Nephron (organoid): ENCODE data around the gene RAP2C.

Source experiments
- H3K27ac Mint-ChIP-seq, 3 experiments: 2 replicates each; pipeline ENCODE4 v1.8.0; 2020; ENCODE audit warnings: mixed read lengths in 3 of 3, mild to moderate bottlenecking in 2 of 3, moderate library complexity in 1 of 3
- H3K27me3 Mint-ChIP-seq: 2 replicates; pipeline ENCODE4 v1.8.0; 2021; ENCODE audit warnings: low read depth, mild to moderate bottlenecking, moderate library complexity, mixed read lengths
- H3K36me3 Mint-ChIP-seq: 2 replicates; pipeline ENCODE4 v1.8.0; 2020; ENCODE audit warnings: low read depth, mixed read lengths
- H3K4me1 Mint-ChIP-seq: 2 replicates; pipeline ENCODE4 v1.8.0; 2020; ENCODE audit warnings: mixed read lengths
- H3K4me3 Mint-ChIP-seq, 3 experiments: 2 replicates each; pipeline ENCODE4 v1.8.0; 2020; ENCODE audit warnings: mild to moderate bottlenecking in 3 of 3, mixed read lengths in 3 of 3, moderate library complexity in 2 of 3
- H3K9me3 Mint-ChIP-seq: 2 replicates; pipeline ENCODE4 v1.8.0; 2020; ENCODE audit warnings: mixed read lengths
- TF ChIP-seq, protein P1 (sequence below), 3 experiments: fragments of 200-600 bp; sonication (generic); IDR thresholded peaks; one replicate each; pipeline ENCODE4 v1.5.0; 2021; ENCODE audit warnings: antibody characterized with exemption in 3 of 3; ENCODE audit not compliant: unreplicated experiment in 3 of 3

Gene RAP2C

DNA sequence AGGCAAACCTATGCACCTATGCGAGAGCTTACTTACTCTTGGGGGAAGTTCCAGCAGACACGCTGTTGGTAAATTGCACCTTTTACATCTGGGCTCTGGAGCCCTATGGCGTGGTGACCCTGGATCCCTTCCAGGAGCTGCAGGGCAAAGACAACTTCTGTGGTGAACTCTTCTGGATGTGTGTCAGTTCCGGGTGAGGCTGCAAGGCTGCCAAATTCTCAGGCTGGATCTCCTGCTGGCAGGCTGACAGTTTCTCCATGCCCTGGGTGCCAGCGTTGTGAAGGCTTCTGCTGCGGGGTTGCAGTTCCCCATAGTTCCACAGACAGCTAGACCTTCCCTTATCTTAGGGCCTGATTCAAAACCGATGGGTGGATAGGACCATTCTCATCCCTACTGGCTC, 37.9 kb downstream of the RAP2C start:
- TF ChIP-seq, protein P1, sequence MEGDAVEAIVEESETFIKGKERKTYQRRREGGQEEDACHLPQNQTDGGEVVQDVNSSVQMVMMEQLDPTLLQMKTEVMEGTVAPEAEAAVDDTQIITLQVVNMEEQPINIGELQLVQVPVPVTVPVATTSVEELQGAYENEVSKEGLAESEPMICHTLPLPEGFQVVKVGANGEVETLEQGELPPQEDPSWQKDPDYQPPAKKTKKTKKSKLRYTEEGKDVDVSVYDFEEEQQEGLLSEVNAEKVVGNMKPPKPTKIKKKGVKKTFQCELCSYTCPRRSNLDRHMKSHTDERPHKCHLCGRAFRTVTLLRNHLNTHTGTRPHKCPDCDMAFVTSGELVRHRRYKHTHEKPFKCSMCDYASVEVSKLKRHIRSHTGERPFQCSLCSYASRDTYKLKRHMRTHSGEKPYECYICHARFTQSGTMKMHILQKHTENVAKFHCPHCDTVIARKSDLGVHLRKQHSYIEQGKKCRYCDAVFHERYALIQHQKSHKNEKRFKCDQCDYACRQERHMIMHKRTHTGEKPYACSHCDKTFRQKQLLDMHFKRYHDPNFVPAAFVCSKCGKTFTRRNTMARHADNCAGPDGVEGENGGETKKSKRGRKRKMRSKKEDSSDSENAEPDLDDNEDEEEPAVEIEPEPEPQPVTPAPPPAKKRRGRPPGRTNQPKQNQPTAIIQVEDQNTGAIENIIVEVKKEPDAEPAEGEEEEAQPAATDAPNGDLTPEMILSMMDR (IDR thresholded peaks at IDR 0.05; ENCODE audit: unreplicated experiment in 3 of 3), result no peak
- Mint-ChIP-seq H3K27ac (no peak overlapping the region), H3K4me1 (peaks cover under 1% of the 10 kb centered on the region), H3K36me3 (no peaks in the 10 kb centered on the region), H3K4me3 (no peak overlapping the region), H3K27me3 (no peaks in the 10 kb centered on the region), H3K9me3 (peaks cover 4% of the 10 kb centered on the region)

DNA sequence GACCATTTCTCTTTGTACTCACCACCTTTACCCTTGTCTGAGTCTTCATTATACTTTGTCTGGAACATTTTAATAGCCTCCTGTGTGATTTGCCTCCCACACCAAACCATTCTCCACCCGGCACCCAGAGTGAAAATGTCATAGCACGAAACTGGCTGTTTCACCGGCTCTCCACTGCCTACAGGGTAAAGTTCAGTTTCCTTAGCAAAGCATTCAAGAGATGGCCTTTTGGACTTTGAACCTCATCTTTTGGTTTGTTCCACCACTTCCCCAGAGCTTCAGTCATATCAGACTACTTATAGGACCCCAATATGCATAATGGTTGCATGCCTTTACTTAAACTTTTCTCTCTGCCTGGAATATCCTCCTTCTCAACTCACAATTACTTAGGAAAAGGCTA, 38.3 kb downstream of the RAP2C start:
- peaks cover 5% of the 10 kb centered on the region for H3K4me1 Mint-ChIP-seq
- peaks cover 4% of the 10 kb centered on the region for H3K9me3 Mint-ChIP-seq
- H3K36me3 Mint-ChIP-seq, result no peaks in the 10 kb centered on the region
- TF ChIP-seq, protein P1 (IDR thresholded peaks at IDR 0.05; ENCODE audit: unreplicated experiment in 3 of 3), result no peak
- H3K4me3 Mint-ChIP-seq, result no peak overlapping the region
- H3K27ac Mint-ChIP-seq, result peak overlapping the region in 1 of 3 experiments; percentile 2
- no peaks in the 10 kb centered on the region for H3K27me3 Mint-ChIP-seq

DNA sequence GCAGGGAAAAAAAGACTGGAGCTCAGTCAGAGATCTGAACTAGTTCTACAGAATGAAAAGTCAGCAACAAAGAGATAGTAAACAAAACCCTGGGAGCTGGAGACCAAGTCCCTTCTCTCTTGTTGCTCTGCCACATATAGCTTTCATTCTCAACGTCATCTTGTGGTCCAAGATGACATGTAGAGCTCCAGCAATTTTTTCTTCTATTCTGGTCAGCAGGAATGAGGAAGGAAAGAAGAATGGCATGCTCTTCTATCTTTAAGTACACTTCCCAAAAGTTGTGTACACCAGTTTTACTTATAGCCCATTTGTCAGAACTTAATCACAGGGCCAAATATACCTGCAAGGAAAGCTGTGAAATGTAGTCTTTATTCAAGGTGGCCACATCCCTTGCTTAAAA, 45.6 kb downstream of the RAP2C start:
- Mint-ChIP-seq H3K27me3 (no peaks in the 10 kb centered on the region), H3K27ac (peak overlapping the region in 1 of 3 experiments; percentile 91), H3K4me1 (peaks cover 39% of the 10 kb centered on the region), H3K9me3 (no peaks in the 10 kb centered on the region), H3K36me3 (no peaks in the 10 kb centered on the region), H3K4me3 (no peak overlapping the region)
- TF ChIP-seq, protein P1 (IDR thresholded peaks at IDR 0.05; ENCODE audit: unreplicated experiment in 3 of 3), result no peak

DNA sequence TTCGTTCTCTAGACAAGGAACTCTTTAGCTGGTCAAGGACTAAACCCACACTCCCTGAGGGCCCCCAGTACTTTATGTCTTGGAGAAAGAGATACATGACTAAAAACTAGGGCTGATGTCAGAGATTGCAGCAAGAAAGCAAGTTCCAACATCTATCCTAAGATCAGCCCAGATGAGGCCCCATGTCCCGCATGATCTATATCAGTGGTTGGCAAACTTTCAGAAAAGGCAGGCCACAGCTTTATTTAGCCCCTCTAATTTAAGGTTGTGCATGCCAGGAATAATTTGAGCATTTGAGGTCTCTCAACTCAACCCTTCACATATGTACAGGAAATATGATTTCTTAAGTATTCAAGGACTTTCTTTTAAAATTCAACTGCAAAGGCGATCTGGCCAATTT, 47.4 kb downstream of the RAP2C start:
- Mint-ChIP-seq H3K36me3 (no peaks in the 10 kb centered on the region), H3K27ac (peak overlapping the region; percentile 76 to 91 (median 85)), H3K9me3 (peaks cover 2% of the 10 kb centered on the region), H3K27me3 (no peaks in the 10 kb centered on the region), H3K4me1 (peaks cover 45% of the 10 kb centered on the region), H3K4me3 (peak overlapping the region in 1 of 3 experiments; percentile 53)
- TF ChIP-seq, protein P1 (IDR thresholded peaks at IDR 0.05; ENCODE audit: unreplicated experiment in 3 of 3), result no peak

DNA sequence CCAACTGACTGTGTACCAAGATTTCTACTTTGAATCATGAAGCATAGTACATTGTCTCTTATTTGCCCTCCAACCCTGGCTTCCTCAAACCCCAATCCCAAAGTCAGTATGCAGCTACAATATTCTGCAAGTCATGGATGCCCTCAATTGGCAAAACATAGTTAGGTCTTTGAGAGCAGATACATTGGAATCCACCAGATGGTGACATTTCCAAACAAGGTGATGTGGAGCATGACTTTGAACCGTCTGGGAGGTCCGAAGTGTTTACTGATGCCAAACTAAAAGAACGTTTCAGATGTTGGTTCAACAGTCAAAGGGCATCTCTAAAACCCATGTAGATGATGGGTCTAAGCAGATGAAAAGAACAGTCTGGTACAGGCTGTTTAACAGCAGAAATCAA, 47.8 kb downstream of the RAP2C start:
- Mint-ChIP-seq H3K4me1 (peaks cover 45% of the 10 kb centered on the region), H3K27ac (peak overlapping the region; percentile 76 to 91 (median 85)), H3K9me3 (peaks cover 4% of the 10 kb centered on the region), H3K4me3 (no peak overlapping the region), H3K27me3 (no peaks in the 10 kb centered on the region), H3K36me3 (no peaks in the 10 kb centered on the region)
- TF ChIP-seq, protein P1 (IDR thresholded peaks at IDR 0.05; ENCODE audit: unreplicated experiment in 3 of 3), result no peak

DNA sequence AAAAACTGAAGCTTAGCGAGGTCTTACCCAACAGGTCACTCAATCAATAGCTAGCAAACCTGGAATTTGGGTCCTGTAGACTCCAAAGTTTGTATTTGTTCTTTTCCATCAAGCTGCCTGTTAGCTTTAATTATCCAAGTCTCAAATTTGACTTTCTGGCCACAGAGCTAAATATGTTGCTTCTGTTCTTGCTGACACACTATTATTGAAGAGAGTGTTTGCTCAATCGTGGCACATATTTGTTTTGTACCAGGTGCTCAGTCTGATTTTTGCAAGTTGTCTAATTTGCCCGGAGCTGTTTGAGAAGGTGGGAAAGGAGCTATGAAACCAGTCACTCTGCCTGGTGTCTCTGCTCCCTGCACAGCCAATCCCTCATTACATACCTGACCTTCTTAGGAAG, 49.7 kb downstream of the RAP2C start:
- peaks cover 13% of the 10 kb centered on the region for H3K9me3 Mint-ChIP-seq
- TF ChIP-seq, protein P1 (IDR thresholded peaks at IDR 0.05; ENCODE audit: unreplicated experiment in 3 of 3), result no peak
- no peaks in the 10 kb centered on the region for H3K27me3 Mint-ChIP-seq
- H3K4me3 Mint-ChIP-seq, result no peak overlapping the region
- peaks cover 40% of the 10 kb centered on the region for H3K4me1 Mint-ChIP-seq
- peak overlapping the region in 1 of 3 experiments; percentile 36 for H3K27ac Mint-ChIP-seq
- H3K36me3 Mint-ChIP-seq, result peaks cover under 1% of the 10 kb centered on the region
